Uterus (tissue), 4 donors: ENCODE results near the gene ASPSCR1. TPM values are rescaled to one million over a fixed set of nuclear protein-coding genes. Genes with fewer than 3 reads are reported as not detected.
A peak's percentile ranks its signal among the peaks of the same experiment; 100 is the strongest.

Experiments
- DNase-seq, 2 donors: peaks; one replicate each; pipeline ENCODE4 v3.0.0-alpha.2; 2019 to 2020
- H3K27ac ChIP-seq, 2 donors: fragments of 200-600 bp; sonication (generic); 1 replicate in 1 of 2; 2 replicates in 1 of 2; pipeline ENCODE4 v1.5.1; 2016 to 2018
- H3K27me3 ChIP-seq, 2 donors: fragments of 200-600 bp; sonication (generic); one replicate each; pipeline ENCODE4 v1.5.1; 2018 to 2019; ENCODE audit warnings: control low read depth in 1 of 2
- H3K36me3 ChIP-seq, 2 donors: fragments of 200-600 bp; sonication (generic); one replicate each; pipeline ENCODE4 v1.5.1; 2019; ENCODE audit warnings: control low read depth in 1 of 2
- H3K4me1 ChIP-seq, 2 donors: fragments of 200-600 bp; sonication (generic); one replicate each; pipeline ENCODE4 v1.5.1; 2018 to 2019; ENCODE audit warnings: control low read depth in 1 of 2
- H3K4me3 ChIP-seq, 2 donors: fragments of 200-600 bp; sonication (generic); 1 replicate in 1 of 2; 2 replicates in 1 of 2; pipeline ENCODE4 v1.5.1; 2018 to 2019; ENCODE audit warnings: mild to moderate bottlenecking in 1 of 2
- H3K9me3 ChIP-seq, 2 donors: fragments of 200-600 bp; sonication (generic); one replicate each; pipeline ENCODE4 v1.5.1; 2019; ENCODE audit warnings: control low read depth in 1 of 2
- POLR2A ChIP-seq, 2 donors: fragments of 450-650 bp; IDR thresholded peaks; one replicate each; pipeline ENCODE4 v1.6.1; 2016; ENCODE audit warnings: antibody characterized with exemption in 2 of 2, mild to moderate bottlenecking in 1 of 2, moderate library complexity in 1 of 2
- intact Hi-C: fragments of 100-400 bp; cut with DNase I; formaldehyde crosslinking; loops from one replicate; pipeline ENCODE4 v1.15.1; 2023; ENCODE audit warnings: low total_unique reads
- total RNA-seq, 4 donors: library from RNA; depleted of rRNA in 3 of 4; stranded (reverse); fragments of >200 nt in 3 of 4; gene quantifications; one replicate each; pipeline versions ENCODE4 v1.1.0 to v1.2.4, GENCODE V29; 2014 to 2023
- TF ChIP-seq, protein P1 (sequence below), 4 experiments: fragments of 200-600 bp in 2 of 4; fragments of 450-650 bp in 2 of 4; sonication (generic) in 2 of 4; IDR thresholded peaks; one replicate each; pipeline ENCODE4 v1.5.1; 2016 to 2019; ENCODE audit warnings: antibody characterized with exemption in 4 of 4, mild to moderate bottlenecking in 2 of 4, moderate library complexity in 1 of 4
- donor health status: DM: yes; HTN: yes; CAD: no.

Gene ASPSCR1
- total RNA-seq, 4 donors from 2014 or later = 3.5 to 34.2 (median 13.6) TPM

DNA sequence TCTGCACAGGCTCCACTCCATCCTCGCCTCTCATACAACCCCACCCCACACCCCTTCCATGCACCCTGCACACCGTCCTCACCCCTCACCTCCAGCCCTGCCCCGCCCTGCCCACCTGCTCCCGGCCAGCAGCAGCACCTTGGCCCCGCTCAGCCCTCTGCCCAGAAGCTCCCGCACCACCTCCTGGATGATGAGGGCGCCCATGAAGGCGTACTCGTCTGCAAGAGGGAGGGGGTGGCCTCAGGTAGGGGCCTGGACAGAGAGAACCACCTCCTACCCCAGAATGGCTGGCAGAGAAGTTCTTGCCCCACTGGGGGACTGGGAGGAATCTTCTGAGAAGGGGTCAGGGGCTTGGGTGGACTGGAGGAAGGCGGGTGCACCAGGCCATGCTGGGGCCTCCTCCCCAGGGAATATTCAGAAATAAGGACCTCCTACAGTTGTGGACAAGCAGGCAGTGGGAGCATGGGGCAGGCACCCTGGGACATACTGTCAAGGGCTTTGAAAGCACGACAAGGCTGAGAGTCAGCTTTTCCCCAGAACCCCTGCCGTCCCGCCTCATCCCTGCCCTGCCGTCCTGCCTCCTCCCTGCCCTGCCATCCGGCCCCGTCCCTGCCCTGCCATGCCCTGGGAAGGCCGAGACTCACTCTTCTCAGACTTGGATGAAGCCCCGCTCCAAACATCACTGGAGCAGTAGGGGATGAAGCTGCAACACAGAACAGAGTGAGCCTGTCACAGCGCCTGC, 19.6 kb upstream of the ASPSCR1 start:
- Histone ChIP-seq H3K4me3 (no peak overlapping the region), H3K27me3 (peaks cover 20 to 31% of the 10 kb centered on the region in 2 donors), H3K9me3 (no peaks in the 10 kb centered on the region), H3K27ac (no peak overlapping the region), H3K36me3 (no peaks in the 10 kb centered on the region), H3K4me1 (peaks cover 0 to 20% of the 10 kb centered on the region in 2 donors)
- DNase-seq = no peak
- intact Hi-C loops = no loop called here
- TF ChIP-seq, protein P1, sequence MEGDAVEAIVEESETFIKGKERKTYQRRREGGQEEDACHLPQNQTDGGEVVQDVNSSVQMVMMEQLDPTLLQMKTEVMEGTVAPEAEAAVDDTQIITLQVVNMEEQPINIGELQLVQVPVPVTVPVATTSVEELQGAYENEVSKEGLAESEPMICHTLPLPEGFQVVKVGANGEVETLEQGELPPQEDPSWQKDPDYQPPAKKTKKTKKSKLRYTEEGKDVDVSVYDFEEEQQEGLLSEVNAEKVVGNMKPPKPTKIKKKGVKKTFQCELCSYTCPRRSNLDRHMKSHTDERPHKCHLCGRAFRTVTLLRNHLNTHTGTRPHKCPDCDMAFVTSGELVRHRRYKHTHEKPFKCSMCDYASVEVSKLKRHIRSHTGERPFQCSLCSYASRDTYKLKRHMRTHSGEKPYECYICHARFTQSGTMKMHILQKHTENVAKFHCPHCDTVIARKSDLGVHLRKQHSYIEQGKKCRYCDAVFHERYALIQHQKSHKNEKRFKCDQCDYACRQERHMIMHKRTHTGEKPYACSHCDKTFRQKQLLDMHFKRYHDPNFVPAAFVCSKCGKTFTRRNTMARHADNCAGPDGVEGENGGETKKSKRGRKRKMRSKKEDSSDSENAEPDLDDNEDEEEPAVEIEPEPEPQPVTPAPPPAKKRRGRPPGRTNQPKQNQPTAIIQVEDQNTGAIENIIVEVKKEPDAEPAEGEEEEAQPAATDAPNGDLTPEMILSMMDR (IDR thresholded peaks at IDR 0.05) = no peak
- no peak for TF ChIP-seq POLR2A (IDR thresholded peaks at IDR 0.05)

GRCh38 chr17:81958633-81959342, 18.6 kb upstream of the ASPSCR1 start:
- TF ChIP-seq POLR2A (IDR thresholded peaks at IDR 0.05) = no peak
- TF ChIP-seq, protein P1 (IDR thresholded peaks at IDR 0.05) = no peak
- Histone ChIP-seq H3K27me3 (peaks cover 20 to 31% of the 10 kb centered on the region in 2 donors), H3K36me3 (no peaks in the 10 kb centered on the region), H3K9me3 (no peaks in the 10 kb centered on the region), H3K4me1 (peaks cover 0 to 20% of the 10 kb centered on the region in 2 donors), H3K27ac (no peak overlapping the region), H3K4me3 (no peak overlapping the region)
- intact Hi-C loops = no loop called here
- DNase-seq = no peak

- intact Hi-C loops = loop anchor here (5.0 kb wide), 1 partner anchor 58 kb away; no protein-coding TSS in a partner anchor
- peaks cover 20 to 31% of the 10 kb centered on the region in 2 donors for H3K27me3 ChIP-seq
- DNase-seq = peak in 1 of 2 donors; percentile 67
- no peaks in the 10 kb centered on the region for H3K36me3 ChIP-seq
- peak overlapping the region in 1 of 2 donors; percentile 29 for H3K4me3 ChIP-seq
- H3K9me3 ChIP-seq = no peaks in the 10 kb centered on the region
- H3K27ac ChIP-seq = no peak overlapping the region
- peak in 1 of 2 donors; percentile 36 for TF ChIP-seq POLR2A (IDR thresholded peaks at IDR 0.05)
- TF ChIP-seq, protein P1 (IDR thresholded peaks at IDR 0.05) = peak; percentile 40 to 99 (median 96)
- peaks cover 0 to 20% of the 10 kb centered on the region in 2 donors for H3K4me1 ChIP-seq
Measured at GRCh38 chr17:81959362-81960129, 17.9 kb upstream of the ASPSCR1 start.

DNA sequence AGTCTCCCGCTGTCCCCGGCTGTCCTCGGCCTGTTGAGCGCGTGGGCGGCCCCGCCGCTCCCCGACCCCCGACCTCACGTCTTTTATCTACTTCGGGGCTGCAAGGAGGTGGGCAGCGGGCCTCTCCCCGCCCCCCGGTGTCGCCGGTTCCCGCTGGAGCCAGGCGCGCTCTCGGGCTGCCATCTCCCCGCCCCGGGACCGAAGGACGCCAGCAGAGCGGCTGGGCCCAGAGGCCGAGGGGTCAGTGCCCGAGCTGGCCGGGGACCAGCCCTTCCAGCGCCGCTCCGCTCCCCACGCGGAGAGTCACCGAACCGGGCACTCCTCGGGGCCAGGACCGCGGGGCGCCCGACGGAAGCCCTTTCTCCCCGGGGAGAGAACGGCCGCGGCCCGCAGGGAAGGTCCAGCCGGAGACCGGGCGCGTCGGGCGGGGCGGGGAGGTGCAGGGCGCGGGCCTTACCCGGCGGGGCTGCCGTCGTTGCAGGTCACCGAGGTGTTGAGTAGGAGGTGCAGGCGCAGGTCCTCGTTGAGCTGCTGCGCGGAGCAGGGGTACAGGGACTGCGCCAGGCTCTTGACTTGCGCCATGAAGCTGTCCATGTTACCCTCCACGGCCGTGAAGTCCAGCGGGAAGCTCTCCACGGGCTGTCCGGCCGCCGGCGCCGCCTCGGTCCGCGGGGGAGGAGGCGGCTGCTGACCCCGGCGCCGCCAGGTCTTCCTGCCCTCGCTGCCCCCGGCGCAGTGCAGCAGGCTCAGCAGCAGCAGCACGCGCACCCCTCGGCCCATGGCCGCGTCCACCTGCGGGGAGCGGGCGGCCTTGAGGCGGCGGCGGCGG, 17.1 kb upstream of the ASPSCR1 start:
- Histone ChIP-seq H3K9me3 (no peaks in the 10 kb centered on the region), H3K36me3 (no peaks in the 10 kb centered on the region), H3K4me1 (peaks cover 0 to 20% of the 10 kb centered on the region in 2 donors), H3K4me3 (peak overlapping the region in 1 of 2 donors; percentile 29), H3K27ac (no peak overlapping the region), H3K27me3 (peaks cover 20 to 31% of the 10 kb centered on the region in 2 donors)
- intact Hi-C loops = loop anchor here (5.0 kb wide), 1 partner anchor 57 kb away; no protein-coding TSS in a partner anchor
- no peak for TF ChIP-seq POLR2A (IDR thresholded peaks at IDR 0.05)
- TF ChIP-seq, protein P1 (IDR thresholded peaks at IDR 0.05) = no peak
- no peak for DNase-seq
